Lung microvascular endothelial cell (primary cell): Measurements from ENCODE around the gene CASKIN1. TPM values are rescaled to one million over a fixed set of nuclear protein-coding genes. Genes with fewer than 3 reads are reported as not detected.
"Not testable (repeated sequence)": the region's sequence is repeated elsewhere in the genome, so short reads cannot be mapped to it uniquely, and the experiment has no call there.

Experiments
- DNase-seq, 2 donors: peaks; one replicate each; pipeline versions ENCODE4 v3.0.0 to v3.0.0-alpha.2; 2010; ENCODE audit warnings: low read depth in 2 of 2
- total RNA-seq: library from RNA; depleted of rRNA; stranded (reverse); fragments of >200 nt; gene quantifications from 2 replicates; pipeline ENCODE4 v1.2.1, GENCODE V29; 2014

The CASKIN1 gene
- under 0.01 TPM in 2 replicates for total RNA-seq

- peak in 1 of 2 donors; percentile 24 for DNase-seq
Measured at GRCh38 chr16:2196162-2196980, at the start of gene CASKIN1. Gene CASKIN1 (minus strand): TSS chr16:2196605. CDS start chr16:2196432, 173 bp downstream.

DNA sequence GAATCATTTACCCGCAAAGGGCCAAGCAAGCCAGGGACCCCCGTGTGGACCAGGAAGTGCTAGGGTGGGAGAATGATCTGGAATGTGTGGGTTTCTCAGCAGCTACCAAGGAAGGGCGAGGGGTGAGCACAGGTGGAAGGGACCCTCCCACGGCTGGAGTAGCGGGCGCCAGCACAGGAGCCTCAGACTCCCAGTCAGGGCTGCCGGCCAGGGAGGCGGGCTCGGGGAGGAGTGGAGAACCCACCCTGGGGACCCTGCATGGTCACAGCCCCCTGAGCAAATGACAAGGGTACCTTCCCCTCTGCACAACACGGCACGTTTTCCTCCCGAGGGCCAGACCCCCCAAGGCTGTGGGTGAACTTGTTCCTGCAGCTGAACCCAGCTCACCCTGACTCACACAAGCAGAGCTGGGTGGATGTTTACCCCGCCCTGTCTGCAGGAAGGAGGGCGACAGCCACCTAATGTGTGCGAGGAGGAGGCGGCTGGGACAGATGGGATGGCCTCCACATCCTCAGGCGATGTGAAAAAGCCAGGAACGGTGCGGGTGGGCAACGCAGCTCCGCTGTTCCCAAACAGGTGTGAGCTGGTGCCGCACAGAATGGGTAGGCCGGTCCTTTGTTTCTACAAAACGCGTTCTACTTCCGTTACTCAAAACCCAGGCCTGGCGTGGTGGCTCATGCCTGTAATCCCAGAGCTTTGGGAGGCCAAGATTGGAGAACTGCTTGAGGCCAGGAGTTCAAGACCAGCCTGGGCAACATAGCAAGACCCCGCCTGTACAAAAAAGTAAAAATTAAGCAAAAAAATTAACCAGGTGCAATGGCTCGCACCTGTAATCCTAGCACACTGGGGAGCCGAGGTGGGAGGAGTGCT lies 48.8 kb upstream of the CASKIN1 start:
- DNase-seq = no peak

DNA sequence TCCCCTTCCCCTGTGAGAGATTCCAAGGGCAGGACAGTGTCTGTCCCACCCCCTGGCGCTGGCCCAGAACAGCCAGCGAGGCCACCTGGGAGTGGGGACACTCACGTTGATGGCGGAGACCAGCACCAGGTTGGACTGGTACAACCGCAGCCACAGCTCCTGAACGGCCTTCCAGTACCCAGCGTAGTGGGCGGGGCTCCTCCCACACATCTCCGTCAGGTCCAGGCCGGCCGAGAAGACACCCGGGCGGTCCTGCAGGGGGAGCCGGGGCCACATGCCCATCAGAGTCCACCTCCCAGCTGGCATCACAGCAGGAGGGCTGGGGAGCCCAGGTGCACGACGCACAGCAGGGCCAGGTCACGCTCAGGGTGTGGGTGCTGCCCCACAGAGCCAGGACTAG lies 47.9 kb upstream of the CASKIN1 start:
- DNase-seq = no peak

DNA sequence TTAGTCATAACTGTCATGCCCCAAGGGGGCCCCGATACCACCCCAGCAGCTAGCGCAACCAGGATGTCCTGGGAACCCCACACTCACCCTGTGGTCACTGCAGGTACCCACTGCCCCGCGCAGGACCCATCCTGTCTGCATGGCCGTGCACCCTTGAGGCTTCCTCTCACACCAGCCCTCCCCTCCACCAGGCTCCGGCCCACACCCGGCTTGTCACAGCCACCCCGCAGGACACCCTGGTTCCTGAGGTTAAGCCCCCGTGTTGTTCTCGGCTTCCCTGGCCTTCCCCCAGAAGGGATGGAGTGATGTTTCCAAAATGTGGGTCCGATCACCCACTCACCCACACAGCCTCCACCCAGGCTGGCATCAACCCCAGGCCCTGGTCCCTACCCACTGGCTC lies 47.4 kb upstream of the CASKIN1 start:
- DNase-seq = no peak

- no peak for DNase-seq
Measured at GRCh38 chr16:2243031-2243528, 46.7 kb upstream of the CASKIN1 start.

- no peak for DNase-seq
Measured at GRCh38 chr16:2242598-2242997, 46.2 kb upstream of the CASKIN1 start.

DNA sequence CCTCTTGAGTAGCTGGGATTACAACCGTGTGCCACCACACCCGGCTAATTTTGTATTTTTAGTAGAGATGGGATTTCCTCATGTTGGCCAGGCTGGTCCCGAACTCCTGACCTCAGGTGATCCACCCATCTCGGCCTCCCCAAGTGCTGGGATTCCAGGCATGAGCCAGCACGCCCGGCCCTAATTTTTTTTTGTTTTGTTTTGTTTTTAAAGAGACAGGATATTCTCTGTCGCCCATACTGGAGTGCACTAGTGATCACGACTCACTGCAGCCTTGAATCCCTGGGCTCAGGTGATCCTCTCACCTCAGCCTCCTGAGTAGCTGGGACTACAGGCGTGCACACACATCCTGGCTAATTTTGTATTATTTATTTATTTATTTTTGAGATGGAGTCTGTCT lies 43.9 kb upstream of the CASKIN1 start:
- not testable (repeated sequence) for DNase-seq

DNA sequence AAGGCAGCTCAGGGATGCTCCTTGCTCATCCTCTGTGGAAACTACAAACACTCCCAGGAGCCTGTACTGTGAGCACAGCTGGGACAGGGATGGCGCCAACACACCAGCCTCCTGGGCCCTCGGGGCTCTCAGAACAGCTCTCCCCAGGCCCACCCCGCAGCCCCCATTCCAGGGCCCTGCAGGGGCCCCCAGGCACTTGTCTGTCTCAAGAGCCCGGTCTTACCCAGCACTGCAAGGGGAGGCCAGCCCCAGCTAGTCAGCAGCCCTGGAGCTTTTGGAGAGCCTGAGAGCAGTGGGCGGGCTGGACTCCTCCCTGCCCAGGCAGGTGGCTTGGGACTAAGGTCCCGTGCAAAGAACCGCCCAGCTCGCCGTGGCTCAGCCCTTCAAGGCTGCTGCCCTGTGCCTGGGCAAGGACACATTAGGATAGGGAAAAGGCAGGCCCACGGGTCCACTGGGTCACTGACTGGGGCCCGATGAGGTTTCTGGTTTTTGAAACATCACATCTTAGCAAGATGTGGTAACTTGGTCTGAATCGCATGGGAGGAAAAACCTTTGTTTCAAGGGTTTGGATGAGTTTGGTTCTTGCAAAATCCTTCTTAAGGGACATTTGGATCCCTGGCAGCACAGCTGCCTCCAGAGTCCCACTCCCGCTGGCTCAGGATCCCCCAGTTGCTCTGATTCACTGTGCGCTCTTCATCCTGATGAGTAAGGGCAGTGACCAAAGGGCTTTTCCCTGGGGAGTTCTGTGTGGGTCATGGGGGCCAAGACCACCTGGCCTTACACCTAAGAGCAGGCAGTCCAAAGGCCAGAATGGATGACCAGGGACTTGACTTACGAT lies 42.7 kb upstream of the CASKIN1 start:
- no peak for DNase-seq

DNA sequence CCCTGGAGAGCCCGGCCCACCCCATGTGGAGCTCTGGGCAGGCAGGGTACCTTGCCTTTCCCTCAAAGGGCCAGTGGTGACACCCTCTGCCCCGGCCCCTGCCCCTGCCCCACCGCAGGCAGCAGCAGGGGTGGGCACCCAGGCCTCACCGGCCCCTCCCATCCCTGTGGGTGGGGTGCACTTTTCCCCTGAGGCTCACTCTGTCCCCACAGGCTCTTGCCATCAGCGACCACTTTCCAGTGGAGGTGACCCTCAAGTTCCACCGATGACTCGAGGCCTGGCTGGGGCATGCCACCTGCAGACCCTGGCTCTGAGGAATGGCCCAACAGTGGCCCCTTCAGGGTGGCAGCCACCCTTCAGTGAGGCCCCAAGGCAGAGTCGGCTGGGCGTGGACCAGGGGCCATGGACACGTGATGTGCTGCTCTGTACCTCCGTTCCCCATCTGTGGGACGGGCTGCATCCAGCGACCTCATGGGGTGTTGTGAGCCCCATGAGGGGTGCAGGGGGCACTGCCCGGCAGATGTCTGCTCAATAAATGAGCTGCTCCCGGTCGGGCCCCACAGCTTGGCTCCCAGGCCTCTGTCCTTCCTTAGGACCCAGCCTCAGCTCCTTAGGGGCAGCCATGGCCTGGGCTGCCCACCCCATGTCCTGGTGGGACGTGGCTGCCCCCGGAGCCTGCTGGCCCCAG lies 41.9 kb upstream of the CASKIN1 start:
- no peak for DNase-seq

DNA sequence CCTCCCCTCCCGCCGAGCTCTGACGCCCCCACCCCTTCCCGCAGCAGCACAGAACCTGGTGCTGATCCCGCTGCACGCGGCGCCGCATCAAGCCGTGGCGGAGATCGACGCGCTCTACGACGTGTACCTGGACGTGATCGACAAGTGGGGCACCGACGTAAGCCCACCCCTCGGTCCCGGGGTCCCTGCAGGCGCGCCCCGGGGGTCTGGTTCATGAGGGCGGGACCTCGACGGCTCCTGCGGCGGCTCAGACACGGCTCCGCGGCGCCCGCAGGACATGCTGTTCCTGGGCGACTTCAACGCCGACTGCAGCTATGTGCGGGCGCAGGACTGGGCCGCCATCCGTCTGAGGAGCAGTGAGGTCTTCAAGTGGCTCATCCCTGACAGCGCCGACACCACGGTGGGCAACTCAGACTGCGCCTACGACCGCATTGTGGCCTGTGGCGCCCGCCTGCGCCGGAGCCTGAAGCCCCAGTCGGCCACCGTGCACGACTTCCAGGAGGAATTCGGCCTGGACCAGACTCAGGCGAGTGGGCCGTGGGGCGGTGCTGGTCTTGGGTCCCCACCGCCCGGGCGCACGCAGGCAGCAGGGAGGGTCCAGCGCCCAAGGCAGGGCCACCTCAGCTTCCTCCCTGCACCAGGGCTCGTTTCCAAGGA lies 41.2 kb upstream of the CASKIN1 start:
- no peak for DNase-seq

DNA sequence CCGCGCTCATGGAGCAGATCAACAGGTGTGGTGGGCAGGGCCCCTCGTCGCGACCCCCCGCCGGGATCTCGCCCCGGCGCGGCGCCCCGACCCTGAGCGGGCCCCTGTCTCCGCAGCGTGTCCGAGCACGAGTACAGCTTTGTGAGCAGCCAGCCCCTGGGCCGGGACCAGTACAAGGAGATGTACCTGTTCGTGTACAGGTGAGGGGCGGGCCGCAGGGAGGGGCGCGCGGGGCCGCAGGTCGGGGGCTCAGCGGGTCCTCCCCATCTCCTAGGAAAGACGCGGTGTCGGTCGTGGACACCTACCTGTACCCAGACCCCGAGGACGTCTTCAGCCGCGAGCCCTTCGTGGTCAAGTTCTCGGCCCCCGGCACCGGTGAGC lies 40.7 kb upstream of the CASKIN1 start:
- no peak for DNase-seq

DNA sequence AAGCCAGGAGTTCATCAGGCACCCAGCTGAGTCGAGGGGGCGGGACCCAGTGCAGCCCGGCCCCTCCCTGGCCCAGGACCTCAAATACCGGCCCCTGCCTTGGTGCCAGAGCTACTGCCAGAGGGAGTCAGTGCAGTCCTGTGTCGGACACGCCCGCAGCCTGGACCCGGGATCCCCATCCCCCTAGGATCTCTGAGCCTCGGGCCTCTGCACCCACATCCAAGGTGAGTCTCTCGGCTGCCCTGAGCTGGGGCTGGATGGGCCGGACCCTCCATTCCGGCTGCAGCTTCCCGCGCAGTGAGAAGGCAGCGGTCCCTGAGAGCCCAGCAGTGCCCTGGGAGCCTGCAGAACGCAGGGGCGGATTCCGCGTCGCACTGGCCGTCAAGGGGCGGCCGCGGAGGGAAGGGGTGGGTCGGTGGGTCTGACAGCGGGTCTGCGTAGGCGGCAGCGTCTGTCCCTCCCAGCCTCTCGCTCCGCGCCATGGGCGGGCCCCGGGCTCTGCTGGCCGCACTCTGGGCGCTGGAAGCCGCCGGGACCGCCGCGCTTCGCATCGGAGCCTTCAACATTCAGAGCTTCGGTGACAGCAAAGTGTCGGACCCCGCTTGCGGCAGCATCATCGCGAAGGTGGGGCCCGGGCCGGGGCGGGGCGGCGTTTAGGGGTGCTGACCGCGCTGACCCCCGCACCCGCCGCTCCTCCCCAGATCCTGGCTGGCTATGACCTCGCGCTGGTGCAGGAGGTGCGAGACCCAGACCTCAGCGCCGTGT lies 40.1 kb upstream of the CASKIN1 start, which contains the start of gene DNASE1L2:
DNASE1L2 (plus strand) TSS at position 108 of the 765 bp plus-strand sequence; CDS start at position 481, 373 bp downstream.
- peak in 1 of 2 donors; percentile 51 for DNase-seq

GRCh38 chr16:2235695-2236336 lies 39.4 kb upstream of the CASKIN1 start:
- DNase-seq = no peak

DNA sequence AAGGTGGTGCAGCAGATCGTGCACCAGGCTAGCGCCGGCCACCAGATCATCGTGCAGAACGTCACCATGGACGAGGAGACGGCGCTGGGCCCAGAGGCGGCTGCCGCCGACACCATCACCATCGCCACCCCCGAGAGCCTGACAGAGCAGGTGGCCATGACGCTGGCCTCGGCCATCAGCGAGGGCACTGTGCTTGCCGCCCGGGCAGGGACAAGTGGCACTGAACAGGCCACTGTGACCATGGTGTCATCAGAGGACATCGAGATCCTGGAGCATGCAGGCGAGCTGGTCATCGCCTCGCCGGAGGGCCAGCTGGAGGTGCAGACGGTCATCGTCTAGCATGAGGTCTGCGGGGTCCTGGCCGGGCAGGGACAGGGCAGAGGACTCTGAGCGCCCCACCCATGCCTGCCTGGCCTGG lies 38.8 kb upstream of the CASKIN1 start:
- DNase-seq = no peak

GRCh38 chr16:2234813-2235170 lies 38.4 kb upstream of the CASKIN1 start:
- no peak for DNase-seq

DNA sequence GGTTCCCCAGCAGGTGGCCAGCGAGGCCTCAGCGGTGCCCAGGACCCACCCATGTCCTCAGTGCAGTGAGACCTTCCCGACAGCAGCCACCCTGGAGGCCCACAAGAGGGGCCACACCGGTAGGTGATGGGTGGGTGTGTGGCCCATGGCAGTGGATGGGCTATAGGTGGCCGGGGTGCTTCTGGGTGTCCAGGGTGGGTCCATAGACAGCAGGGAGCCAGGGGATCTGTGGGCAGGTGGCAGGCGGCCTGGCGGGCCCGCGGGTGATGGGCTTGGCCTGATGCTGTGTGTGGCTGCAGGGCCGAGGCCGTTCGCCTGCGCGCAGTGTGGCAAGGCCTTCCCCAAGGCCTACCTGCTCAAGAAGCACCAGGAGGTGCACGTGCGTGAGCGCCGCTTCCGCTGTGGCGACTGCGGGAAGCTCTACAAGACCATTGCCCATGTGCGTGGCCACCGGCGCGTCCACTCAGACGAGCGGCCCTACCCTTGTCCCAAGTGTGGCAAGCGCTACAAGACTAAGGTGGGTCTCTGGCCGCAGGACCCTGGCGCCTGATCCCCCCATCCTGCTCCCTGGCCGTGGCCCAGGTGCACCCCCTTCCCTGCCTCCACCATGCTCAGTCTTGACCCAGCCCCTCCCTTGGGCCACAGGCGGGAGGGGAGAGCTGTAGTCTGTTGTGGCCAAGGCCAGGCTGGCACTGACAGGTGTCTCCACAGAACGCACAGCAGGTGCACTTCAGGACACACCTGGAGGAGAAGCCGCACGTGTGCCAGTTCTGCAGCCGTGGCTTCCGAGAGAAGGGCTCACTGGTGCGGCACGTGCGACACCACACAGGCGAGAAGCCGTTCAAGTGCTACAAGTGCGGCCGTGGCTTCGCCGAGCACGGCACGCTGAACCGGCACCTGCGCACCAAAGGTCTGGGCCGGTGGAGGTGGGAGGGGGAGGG lies 37.7 kb upstream of the CASKIN1 start:
- no peak for DNase-seq

DNA sequence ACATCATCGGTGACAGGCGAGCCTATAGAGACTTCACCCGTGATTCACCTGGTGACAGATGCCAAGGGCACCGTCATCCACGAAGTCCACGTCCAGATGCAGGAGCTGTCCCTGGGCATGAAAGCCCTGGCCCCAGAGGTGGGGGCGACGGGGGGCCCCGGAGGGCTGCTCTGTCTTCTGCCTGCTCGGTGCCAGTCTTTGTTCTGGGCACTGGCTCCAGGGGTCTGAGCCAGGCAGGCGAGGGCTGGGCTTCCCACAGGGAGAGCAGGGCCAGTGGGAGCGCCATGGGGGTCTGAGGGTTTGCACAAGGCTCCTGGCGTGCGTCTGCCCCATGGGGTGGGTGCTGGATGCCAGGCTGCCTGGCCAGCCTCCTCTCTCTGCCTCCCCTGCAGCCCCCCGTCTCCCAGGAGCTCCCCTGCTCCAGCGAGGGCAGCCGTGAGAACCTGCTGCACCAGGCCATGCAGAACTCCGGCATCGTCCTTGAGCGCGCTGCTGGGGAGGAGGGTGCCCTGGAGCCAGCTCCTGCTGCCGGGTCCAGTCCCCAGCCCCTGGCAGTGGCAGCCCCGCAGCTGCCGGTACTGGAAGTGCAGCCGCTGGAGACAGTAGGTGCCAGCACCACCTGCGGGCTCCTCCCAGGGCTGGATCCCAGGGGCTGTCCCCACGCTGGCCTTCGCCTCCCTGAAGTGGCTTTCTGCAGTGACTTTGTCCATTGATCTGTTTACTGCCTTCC lies 36.8 kb upstream of the CASKIN1 start:
- no peak for DNase-seq
